Activated T-cell treated with anti-CD3 and anti-CD28 coated beads, Interleukin-2, amount 50 U/mL, for 4 hours (primary cell): ENCODE measurements around the gene TFF1. TPM values are rescaled to one million over a fixed set of nuclear protein-coding genes. Genes with fewer than 3 reads are reported as not detected.
A peak's percentile ranks its signal among the peaks of the same experiment; 100 is the strongest.

Experiments
- ATAC-seq, 2 donors: fragments of 200-7000 bp; cut with Tn5 transposase; one replicate each; pipeline ENCODE4 v1.10.0; 2021
- DNase-seq: peaks from one replicate; pipeline ENCODE4 v3.0.0-alpha.2; 2020
- H3K27me3 Mint-ChIP-seq: one replicate; pipeline ENCODE4 v1.8.0; 2021; ENCODE audit warnings: low read depth, mixed read lengths
- H3K36me3 Mint-ChIP-seq: one replicate; pipeline ENCODE4 v1.8.0; 2022; ENCODE audit warnings: mixed read lengths; ENCODE audit not compliant: insufficient read depth
- H3K4me1 Mint-ChIP-seq: one replicate; pipeline ENCODE4 v1.8.0; 2021; ENCODE audit warnings: low read depth, mixed read lengths
- H3K4me3 Mint-ChIP-seq: one replicate; pipeline ENCODE4 v1.8.0; 2021; ENCODE audit warnings: mild to moderate bottlenecking, moderate library complexity, mixed read lengths
- H3K9me3 Mint-ChIP-seq: one replicate; pipeline ENCODE4 v1.8.0; 2021; ENCODE audit warnings: mixed read lengths
- total RNA-seq, 3 donors: library from RNA; stranded (reverse); gene quantifications; one replicate each; pipeline ENCODE4 v1.2.1, GENCODE V29; 2021

The TFF1 gene
- total RNA-seq, 3 donors from 2014 or later = 0.82 TPM; not detected in 2

GRCh38 chr21:42369821-42370220, 3.5 kb upstream of the TFF1 start:
- Mint-ChIP-seq H3K36me3 (no peaks in the 10 kb centered on the region), H3K9me3 (no peaks in the 10 kb centered on the region), H3K27me3 (no peaks in the 10 kb centered on the region), H3K4me1 (peaks cover 11% of the 10 kb centered on the region), H3K4me3 (no peak overlapping the region)
- DNase-seq = no peak
- no peak for ATAC-seq

GRCh38 chr21:42367367-42368165, 1.2 kb upstream of the TFF1 start:
- H3K4me1 Mint-ChIP-seq = no peaks in the 10 kb centered on the region
- no peak overlapping the region for H3K4me3 Mint-ChIP-seq
- no peaks in the 10 kb centered on the region for H3K36me3 Mint-ChIP-seq
- H3K9me3 Mint-ChIP-seq = no peaks in the 10 kb centered on the region
- DNase-seq (no peak), ATAC-seq (no peak)
- H3K27me3 Mint-ChIP-seq = no peaks in the 10 kb centered on the region

GRCh38 chr21:42365770-42366169, 565 bp downstream of the TFF1 start:
- DNase-seq (no peak), ATAC-seq (no peak)
- no peak overlapping the region for H3K4me3 Mint-ChIP-seq
- H3K36me3 Mint-ChIP-seq = no peaks in the 10 kb centered on the region
- no peaks in the 10 kb centered on the region for H3K4me1 Mint-ChIP-seq
- no peaks in the 10 kb centered on the region for H3K9me3 Mint-ChIP-seq
- no peaks in the 10 kb centered on the region for H3K27me3 Mint-ChIP-seq

- no peak overlapping the region for H3K4me3 Mint-ChIP-seq
- ATAC-seq (no peak), DNase-seq (no peak)
- H3K4me1 Mint-ChIP-seq = no peaks in the 10 kb centered on the region
- no peaks in the 10 kb centered on the region for H3K36me3 Mint-ChIP-seq
- no peaks in the 10 kb centered on the region for H3K27me3 Mint-ChIP-seq
- H3K9me3 Mint-ChIP-seq = no peaks in the 10 kb centered on the region
Measured at GRCh38 chr21:42364304-42364865, 1.9 kb downstream of the TFF1 start.

GRCh38 chr21:42363312-42363711, 3.0 kb downstream of the TFF1 start:
- Mint-ChIP-seq H3K4me3 (no peak overlapping the region), H3K36me3 (no peaks in the 10 kb centered on the region), H3K4me1 (no peaks in the 10 kb centered on the region), H3K9me3 (no peaks in the 10 kb centered on the region), H3K27me3 (no peaks in the 10 kb centered on the region)
- no peak for DNase-seq
- ATAC-seq = no peak

- Mint-ChIP-seq H3K4me1 (no peaks in the 10 kb centered on the region), H3K27me3 (no peaks in the 10 kb centered on the region), H3K36me3 (no peaks in the 10 kb centered on the region), H3K4me3 (no peak overlapping the region), H3K9me3 (no peaks in the 10 kb centered on the region)
- ATAC-seq (no peak), DNase-seq (no peak)
Measured at GRCh38 chr21:42362700-42363099, 3.6 kb downstream of the TFF1 start.

- Mint-ChIP-seq H3K27me3 (no peaks in the 10 kb centered on the region), H3K4me3 (no peak overlapping the region), H3K9me3 (no peaks in the 10 kb centered on the region), H3K36me3 (no peaks in the 10 kb centered on the region), H3K4me1 (no peaks in the 10 kb centered on the region)
- no peak for DNase-seq
- ATAC-seq = no peak
Measured at GRCh38 chr21:42362198-42362597, 4.1 kb downstream of the TFF1 start.

GRCh38 chr21:42361286-42361685, 5.0 kb downstream of the TFF1 start:
- ATAC-seq = no peak
- Mint-ChIP-seq H3K27me3 (no peaks in the 10 kb centered on the region), H3K4me3 (no peak overlapping the region), H3K4me1 (no peaks in the 10 kb centered on the region), H3K36me3 (no peaks in the 10 kb centered on the region), H3K9me3 (no peaks in the 10 kb centered on the region)
- DNase-seq = no peak

GRCh38 chr21:42360317-42360716, 6.0 kb downstream of the TFF1 start:
- ATAC-seq (peak; percentile 28 to 43), DNase-seq (no peak)
- Mint-ChIP-seq H3K4me3 (no peak overlapping the region), H3K9me3 (no peaks in the 10 kb centered on the region), H3K36me3 (no peaks in the 10 kb centered on the region), H3K27me3 (no peaks in the 10 kb centered on the region), H3K4me1 (no peaks in the 10 kb centered on the region)

- no peaks in the 10 kb centered on the region for H3K4me1 Mint-ChIP-seq
- ATAC-seq (no peak), DNase-seq (no peak)
- no peak overlapping the region for H3K4me3 Mint-ChIP-seq
- H3K9me3 Mint-ChIP-seq = peaks cover 10% of the 10 kb centered on the region
- H3K36me3 Mint-ChIP-seq = no peaks in the 10 kb centered on the region
- H3K27me3 Mint-ChIP-seq = no peaks in the 10 kb centered on the region
Measured at GRCh38 chr21:42358937-42359336, 7.4 kb downstream of the TFF1 start.

- H3K36me3 Mint-ChIP-seq = no peaks in the 10 kb centered on the region
- no peak for ATAC-seq
- no peak overlapping the region for H3K4me3 Mint-ChIP-seq
- peaks cover 13% of the 10 kb centered on the region for H3K9me3 Mint-ChIP-seq
- no peak for DNase-seq
- no peaks in the 10 kb centered on the region for H3K4me1 Mint-ChIP-seq
- no peaks in the 10 kb centered on the region for H3K27me3 Mint-ChIP-seq
Measured at GRCh38 chr21:42358261-42358660, 8.1 kb downstream of the TFF1 start.

GRCh38 chr21:42357307-42357706, 9.0 kb downstream of the TFF1 start:
- H3K4me1 Mint-ChIP-seq = no peaks in the 10 kb centered on the region

GRCh38 chr21:42356650-42357049, 9.7 kb downstream of the TFF1 start:
- H3K4me3 Mint-ChIP-seq = no peak overlapping the region
- ATAC-seq (no peak), DNase-seq (no peak)
- H3K9me3 Mint-ChIP-seq = peaks cover 13% of the 10 kb centered on the region
- no peaks in the 10 kb centered on the region for H3K4me1 Mint-ChIP-seq
- no peaks in the 10 kb centered on the region for H3K36me3 Mint-ChIP-seq
- H3K27me3 Mint-ChIP-seq = no peaks in the 10 kb centered on the region

More at GRCh38 chr21:42357307-42357706, 9.0 kb downstream of the TFF1 start:
- ATAC-seq (no peak), DNase-seq (no peak)
- Mint-ChIP-seq H3K9me3 (peaks cover 13% of the 10 kb centered on the region), H3K27me3 (no peaks in the 10 kb centered on the region), H3K36me3 (no peaks in the 10 kb centered on the region), H3K4me3 (no peak overlapping the region)

- DNase-seq (no peak), ATAC-seq (no peak)
- Mint-ChIP-seq H3K4me1 (no peaks in the 10 kb centered on the region), H3K27me3 (no peaks in the 10 kb centered on the region), H3K4me3 (no peak overlapping the region), H3K9me3 (peaks cover 13% of the 10 kb centered on the region), H3K36me3 (no peaks in the 10 kb centered on the region)
Measured at GRCh38 chr21:42356046-42356445, 10.3 kb downstream of the TFF1 start.

GRCh38 chr21:42353623-42354022, 12.7 kb downstream of the TFF1 start:
- H3K9me3 Mint-ChIP-seq = peaks cover 13% of the 10 kb centered on the region
- DNase-seq (no peak), ATAC-seq (no peak)
- no peaks in the 10 kb centered on the region for H3K4me1 Mint-ChIP-seq
- no peaks in the 10 kb centered on the region for H3K36me3 Mint-ChIP-seq
- H3K27me3 Mint-ChIP-seq = no peaks in the 10 kb centered on the region
- no peak overlapping the region for H3K4me3 Mint-ChIP-seq
